H1 (cell line): Measurements from ENCODE around the gene DBF4B. TPM values are rescaled to one million over a fixed set of nuclear protein-coding genes. Genes with fewer than 3 reads are reported as not detected.

ENCODE experiments used
- CTCF ChIA-PET: fragments of 300-600 bp; sonication (Branson Sonifier 250); formaldehyde crosslinking; loops from one replicate; lab custom pipeline; 2021; ENCODE audit not compliant: partially characterized antibody; lab: Charles Lee
- POLR2A ChIA-PET: fragments of 300-600 bp; sonication (Branson Sonifier 250); formaldehyde crosslinking; loops from one replicate; lab custom pipeline; 2021; ENCODE audit warnings: inconsistent platforms; ENCODE audit not compliant: partially characterized antibody; lab: Charles Lee
- DNase-seq, 2 experiments: peaks; one replicate each; pipeline versions ENCODE4 v3.0.0 to v3.0.0-alpha.2; 2010 to 2022; ENCODE audit warnings: low spot score in 2 of 2, low read depth in 1 of 2, mixed read lengths in 1 of 2
- FAIRE-seq: peaks from 2 replicates; lab custom pipeline; 2011; peaks lifted over from hg19 to GRCh38; lab: Jason Lieb, UNC
- H2AFZ ChIP-seq: 2 replicates; pipeline ENCODE4 v1.8.1; 2012; ENCODE audit warnings: low read length, inconsistent platforms
- H2AK5ac ChIP-seq: 2 replicates; pipeline ENCODE4 v1.6.1; 2013; ENCODE audit warnings: low read depth, low read length
- H2BK120ac ChIP-seq: replicated peaks from 2 replicates; pipeline ENCODE3; 2013; ENCODE audit warnings: low read depth, low read length, inconsistent platforms
- H2BK12ac ChIP-seq: 2 replicates; pipeline ENCODE4 v1.6.1; 2013; ENCODE audit warnings: low read depth, low read length
- H2BK15ac ChIP-seq: 2 replicates; pipeline ENCODE4 v1.6.1; 2013; ENCODE audit warnings: low read length
- H2BK20ac ChIP-seq: 2 replicates; pipeline ENCODE4 v1.6.1; 2013; ENCODE audit warnings: low read length
- H2BK5ac ChIP-seq: 2 replicates; pipeline ENCODE4 v1.6.1; 2013; ENCODE audit warnings: low read depth, low read length
- H3K14ac ChIP-seq: 2 replicates; pipeline ENCODE4 v1.6.1; 2013; ENCODE audit warnings: inconsistent platforms; ENCODE audit not compliant: insufficient read length
- H3K18ac ChIP-seq: 2 replicates; pipeline ENCODE4 v1.6.1; 2013; ENCODE audit warnings: low read length; ENCODE audit errors: extremely low read depth
- H3K23ac ChIP-seq: 2 replicates; pipeline ENCODE4 v1.6.1; 2013; ENCODE audit warnings: inconsistent platforms; ENCODE audit not compliant: insufficient read length
- H3K23me2 ChIP-seq: 2 replicates; pipeline ENCODE4 v1.6.1; 2013; ENCODE audit warnings: low read depth, low read length
- H3K27ac ChIP-seq: 2 replicates; pipeline ENCODE4 v1.6.1; 2011; ENCODE audit warnings: low read depth, low read length, inconsistent platforms
- H3K27me3 ChIP-seq, 4 experiments: replicated peaks in 1 of 4; 1 replicate in 1 of 4; 2 replicates in 3 of 4; pipeline versions ENCODE4 v1.6.1 to v1.8.1; 2011 to 2013; ENCODE audit warnings: low read length in 3 of 4, mild to moderate bottlenecking in 3 of 4, inconsistent platforms in 2 of 4, mixed read lengths in 2 of 4, moderate library complexity in 1 of 4; ENCODE audit not compliant: control insufficient read depth in 3 of 4, insufficient read depth in 3 of 4; ENCODE audit errors: extremely low read depth in 1 of 4
- H3K36me3 ChIP-seq, 4 experiments: 2 replicates each; pipeline versions ENCODE4 v1.6.1 to v1.8.1; 2011 to 2013; ENCODE audit warnings: mild to moderate bottlenecking in 4 of 4, low read length in 3 of 4, moderate library complexity in 2 of 4, control low read depth in 1 of 4, inconsistent platforms in 1 of 4; ENCODE audit not compliant: insufficient read depth in 4 of 4, control insufficient read depth in 2 of 4
- H3K4ac ChIP-seq: replicated peaks from 2 replicates; pipeline ENCODE3; 2013; ENCODE audit warnings: low read length, low read depth, mixed read lengths, inconsistent platforms; ENCODE audit not compliant: insufficient read length
- H3K4me1 ChIP-seq, 4 experiments: replicated peaks in 1 of 4; 1 replicate in 1 of 4; 2 replicates in 3 of 4; pipeline versions ENCODE4 v1.6.1 to v1.8.1; 2011 to 2013; ENCODE audit warnings: low read length in 3 of 4, inconsistent platforms in 2 of 4, mixed read lengths in 1 of 4; ENCODE audit not compliant: insufficient read depth in 4 of 4, control insufficient read depth in 3 of 4
- H3K4me2 ChIP-seq, 2 experiments: 2 replicates each; pipeline versions ENCODE4 v1.6.1 to v1.8.1; 2011 to 2013; ENCODE audit warnings: low read depth in 2 of 2, low read length in 2 of 2, control low read depth in 1 of 2, inconsistent platforms in 1 of 2, mild to moderate bottlenecking in 1 of 2; ENCODE audit not compliant: insufficient read depth in 1 of 2
- H3K4me3 ChIP-seq, 4 experiments: fragments of 200-600, 300-600 bp in 1 of 4; sonication (generic), shearing (Covaris generic), sonication (Bioruptor Twin) in 1 of 4; 2 replicates each; pipeline versions ENCODE4 v1.5.1 to v1.8.1; 2011 to 2016; ENCODE audit warnings: low read length in 4 of 4, low read depth in 3 of 4, control low read depth in 2 of 4, inconsistent platforms in 2 of 4, mild to moderate bottlenecking in 2 of 4, mixed read lengths in 1 of 4, moderate library complexity in 1 of 4; ENCODE audit not compliant: insufficient read depth in 2 of 4; ENCODE audit errors: extremely low read depth in 1 of 4
- H3K56ac ChIP-seq: replicated peaks from 2 replicates; pipeline ENCODE3; 2013; ENCODE audit warnings: low read depth, mild to moderate bottlenecking, mixed read lengths, low read length, inconsistent platforms; ENCODE audit not compliant: insufficient read length
- H3K79me1 ChIP-seq: 2 replicates; pipeline ENCODE4 v1.6.1; 2013; ENCODE audit warnings: low read depth, low read length, control low read depth
- H3K79me2 ChIP-seq, 2 experiments: 2 replicates each; pipeline versions ENCODE4 v1.6.1 to v1.8.1; 2012 to 2013; ENCODE audit warnings: low read length in 2 of 2, mild to moderate bottlenecking in 2 of 2, inconsistent platforms in 1 of 2; ENCODE audit not compliant: insufficient read depth in 2 of 2, control insufficient read depth in 1 of 2
- H3K9ac ChIP-seq, 4 experiments: replicated peaks in 1 of 4; 1 replicate in 1 of 4; 2 replicates in 3 of 4; pipeline versions ENCODE4 v1.6.1 to v1.8.1; 2011 to 2013; ENCODE audit warnings: low read depth in 3 of 4, low read length in 3 of 4, control low read depth in 2 of 4, mild to moderate bottlenecking in 2 of 4, moderate library complexity in 2 of 4, inconsistent platforms in 1 of 4; ENCODE audit errors: extremely low read depth in 1 of 4
- H3K9me3 ChIP-seq, 2 experiments: 2 replicates each; pipeline versions ENCODE4 v1.6.1 to v1.8.1; 2012 to 2013; ENCODE audit warnings: mild to moderate bottlenecking in 2 of 2, moderate library complexity in 2 of 2, control low read depth in 1 of 2, inconsistent platforms in 1 of 2, low read depth in 1 of 2, low read length in 1 of 2, mixed read lengths in 1 of 2; ENCODE audit not compliant: insufficient read depth in 2 of 2
- H4K20me1 ChIP-seq, 2 experiments: replicated peaks in 1 of 2; 2 replicates each; pipeline versions ENCODE3 to v1.8.1; 2011 to 2013; ENCODE audit warnings: inconsistent platforms in 2 of 2, low read length in 2 of 2, mild to moderate bottlenecking in 1 of 2; ENCODE audit not compliant: insufficient read depth in 2 of 2, control insufficient read depth in 1 of 2
- H4K5ac ChIP-seq: 2 replicates; pipeline ENCODE4 v1.6.1; 2013; ENCODE audit warnings: low read length, low read depth, mixed read lengths, inconsistent platforms; ENCODE audit not compliant: insufficient read length
- H4K8ac ChIP-seq: 2 replicates; pipeline ENCODE4 v1.8.0; 2013; ENCODE audit warnings: mild to moderate bottlenecking, moderate library complexity, low read length, inconsistent platforms; ENCODE audit not compliant: insufficient read depth; ENCODE audit errors: extremely low read depth
- H4K91ac ChIP-seq: replicated peaks from 2 replicates; pipeline ENCODE3; 2013; ENCODE audit warnings: low read length, mixed read lengths, inconsistent platforms; ENCODE audit not compliant: insufficient read length
- WGBS, 2 experiments: shearing (Covaris generic) in 1 of 2; methylation state at CpG; one replicate each; pipeline versions ENCODE4 v1.1.6 to v1.1.7; 2013 to 2015; ENCODE audit warnings: low lambda C conversion rate in 2 of 2, mixed read lengths in 2 of 2, inconsistent platforms in 1 of 2, low coverage in 1 of 2, missing lambda C conversion rate in 1 of 2; ENCODE audit not compliant: insufficient replicate concordance in 2 of 2, insufficient coverage in 1 of 2, insufficient read length in 1 of 2; ENCODE audit errors: extremely low coverage in 1 of 2, missing lambda C conversion rate in 1 of 2; 5-methylcytosine and 5-hydroxymethylcytosine counted together
- polyA plus RNA-seq, 7 experiments: library from polyadenylated mRNA; depleted of rRNA in 3 of 7; stranded (reverse) in 5 of 7; unstranded in 2 of 7; fragments of >200 nt in 5 of 7; fragments of 200-250 nt in 2 of 7; gene quantifications; 1 replicate in 5 of 7; 2 replicates in 1 of 7; 4 replicates in 1 of 7; pipeline versions ENCODE4 v1.2.1 to v1.2.3, GENCODE V29; 2011 to 2013; ENCODE audit warnings: missing spikeins in 2 of 7, mixed read lengths in 2 of 7
- total RNA-seq: library from RNA; stranded (reverse); fragmentation: NEBNext Ultra II Directional; extraction: Animal tissue kit (Norgen Biotek cat#: 25700); gene quantifications from 2 replicates; pipeline ENCODE4 v1.2.1, GENCODE V29; 2021

DBF4B gene
- total and polyA plus RNA-seq, 2 of the 8 experiments (the other 6 are each of a cell fraction or from before 2014, with no cell fraction given), result 20.2 to 26.9 TPM

- ChIA-PET POLR2A (no interaction called here), CTCF (interaction anchor here (0.7 to 7.1 kb wide), 15 partner anchors 8 to 365 kb away, joined by 3 to 38 read pairs (median 4); partner anchors contain the start of gene CCDC43)
- peaks cover 0 to 2% of the 10 kb centered on the region in 2 experiments for H4K20me1 ChIP-seq
- no peak overlapping the region for H3K4me3 ChIP-seq
- H2BK12ac ChIP-seq, result no peak overlapping the region
- no peak overlapping the region for H2BK20ac ChIP-seq
- H3K4me1 ChIP-seq, result peaks cover 2 to 6% (median 3%) of the 10 kb centered on the region in 4 experiments; a peak in 4 of 7 replicates
- H2BK120ac ChIP-seq, result no peak overlapping the region
- no peak overlapping the region for H3K4ac ChIP-seq
- H3K9ac ChIP-seq, result no peak overlapping the region
- H4K91ac ChIP-seq, result no peak overlapping the region
- H4K5ac ChIP-seq, result no peak overlapping the region
- no peak overlapping the region for H2BK15ac ChIP-seq
- FAIRE-seq, result no peak
- H3K18ac ChIP-seq, result no peak overlapping the region
- peaks cover 10 to 38% (median 19%) of the 10 kb centered on the region in 4 experiments; a peak in 7 of 8 replicates for H3K36me3 ChIP-seq
- H2BK5ac ChIP-seq, result no peak overlapping the region
- H3K9me3 ChIP-seq, result no peaks in the 10 kb centered on the region
- WGBS, 2 experiments, result 97% methylated on average over 2 of the region's 2 CpGs; no CpG with 5 or more reads in 1 of the 2 experiments
- no peak overlapping the region for H4K8ac ChIP-seq
- no peak for DNase-seq
- H2AFZ ChIP-seq, result no peak overlapping the region
- H3K27ac ChIP-seq, result no peak overlapping the region
- no peak overlapping the region for H3K14ac ChIP-seq
- no peak overlapping the region for H3K23ac ChIP-seq
- H3K4me2 ChIP-seq, result no peak overlapping the region
- H3K56ac ChIP-seq, result no peak overlapping the region
- H3K27me3 ChIP-seq, result no peaks in the 10 kb centered on the region
- no peak overlapping the region for H2AK5ac ChIP-seq
- no peaks in the 10 kb centered on the region for H3K79me2 ChIP-seq
- no peaks in the 10 kb centered on the region for H3K79me1 ChIP-seq
- H3K23me2 ChIP-seq, result no peaks in the 10 kb centered on the region; the same call in 1 of the 2 replicates
These were observed 25.8 kb downstream of the DBF4B start for GRCh38 chr17:44734272-44734671.
